Cerebellar nuclear complex (tissue), 1 donor: ENCODE results near the gene FAM163B.

Experiments used
- DNase-seq, 2 experiments: peaks; one replicate each; lab custom pipeline; 2025; lab: John Stamatoyannopoulos, UW

FAM163B gene

GRCh38 chr9:133616643-133617405 lies 7.6 kb upstream of the FAM163B start:
- no peak for DNase-seq

- DNase-seq, result no peak
Observed at GRCh38 chr9:133615606-133616188, 6.5 kb upstream of the FAM163B start.

- no peak for DNase-seq
Observed at GRCh38 chr9:133615186-133615585, 6.0 kb upstream of the FAM163B start.

DNA sequence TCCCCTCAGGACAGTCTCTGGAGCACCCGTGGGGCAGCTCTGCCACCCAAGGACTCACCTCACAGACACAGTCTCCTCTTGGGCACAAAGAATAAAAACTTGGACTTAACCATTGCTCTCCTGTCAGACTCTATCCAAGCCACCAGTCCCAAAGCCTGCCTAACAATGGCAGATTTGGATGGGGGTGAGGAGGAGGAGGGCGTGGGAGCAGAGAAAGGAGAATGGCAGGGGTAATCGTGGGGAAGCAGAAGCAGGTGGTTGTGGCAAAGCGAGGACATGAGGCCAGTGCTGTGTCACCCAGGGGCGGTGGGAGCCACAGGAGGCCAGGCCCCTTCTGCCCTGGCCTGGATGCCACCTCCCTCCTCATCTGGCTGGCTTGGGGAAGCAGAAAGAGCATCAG lies 5.5 kb upstream of the FAM163B start:
- no peak for DNase-seq

- no peak for DNase-seq
Observed at GRCh38 chr9:133614056-133614455, 4.9 kb upstream of the FAM163B start.

GRCh38 chr9:133613432-133613831 lies 4.2 kb upstream of the FAM163B start:
- DNase-seq, result no peak

DNA sequence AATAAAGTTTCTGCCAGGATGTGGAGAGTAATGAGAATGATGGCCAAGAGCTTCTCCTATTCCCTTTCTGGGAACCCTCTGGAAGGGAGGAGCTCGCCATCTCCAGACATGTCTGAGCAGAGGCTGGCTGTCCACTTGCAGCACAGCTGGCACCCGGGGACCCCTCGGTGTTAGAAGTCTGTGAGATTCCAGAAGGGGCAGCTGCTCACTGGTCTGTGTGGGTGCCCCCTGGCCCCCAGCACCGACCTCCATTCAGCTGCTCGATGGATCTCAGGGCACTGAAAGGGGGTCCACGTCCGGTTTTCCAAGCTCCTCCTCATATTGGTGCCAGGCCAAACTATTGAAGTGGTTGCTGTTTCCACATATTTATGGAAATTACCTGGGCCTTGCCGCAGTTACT lies 3.6 kb upstream of the FAM163B start:
- DNase-seq, result no peak

DNA sequence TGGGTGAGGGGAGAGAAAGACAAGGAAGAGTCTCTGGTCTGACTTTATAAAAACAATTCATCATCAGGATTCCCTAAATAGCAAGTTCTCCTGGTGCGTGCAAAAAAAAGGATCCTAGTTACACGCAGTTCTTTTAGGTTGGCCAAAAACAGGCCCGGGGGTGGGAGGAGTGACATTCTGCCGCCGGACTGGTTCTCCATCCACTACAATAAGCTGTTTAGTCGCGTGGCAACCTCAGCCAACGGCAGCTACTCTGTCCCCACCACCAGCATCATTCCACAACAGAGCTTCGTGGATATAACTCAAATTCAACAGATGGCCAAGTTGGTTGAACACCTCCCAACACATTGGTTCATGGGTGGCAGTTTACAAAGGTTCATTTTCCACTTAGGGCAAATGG lies 2.9 kb upstream of the FAM163B start:
- DNase-seq, result no peak

DNA sequence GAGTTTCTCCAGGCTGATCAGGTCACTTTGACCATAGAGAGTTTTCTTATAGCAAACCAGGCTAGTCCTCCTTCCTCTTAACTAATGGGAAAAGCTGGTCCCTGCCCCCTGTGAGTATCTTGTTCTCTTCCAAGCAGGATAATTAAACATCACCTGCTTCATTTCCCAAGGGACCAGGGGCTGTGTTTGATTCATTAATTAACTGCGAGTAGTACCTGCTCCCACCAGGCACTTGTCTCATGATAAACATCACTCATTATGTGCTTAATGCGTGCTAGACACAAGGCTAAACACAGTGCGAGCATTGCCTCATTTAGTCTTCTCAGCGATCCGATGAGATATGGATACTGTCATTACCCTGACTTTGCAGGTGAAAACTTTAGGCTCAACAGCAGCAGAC lies 1.7 kb upstream of the FAM163B start:
- no peak for DNase-seq

GRCh38 chr9:133608889-133609288 lies 300 bp downstream of the FAM163B start:
- DNase-seq, result no peak

- DNase-seq, result no peak
Observed at GRCh38 chr9:133608382-133608781, 807 bp downstream of the FAM163B start.

GRCh38 chr9:133607976-133608375 lies 1.2 kb downstream of the FAM163B start:
- DNase-seq, result no peak

DNA sequence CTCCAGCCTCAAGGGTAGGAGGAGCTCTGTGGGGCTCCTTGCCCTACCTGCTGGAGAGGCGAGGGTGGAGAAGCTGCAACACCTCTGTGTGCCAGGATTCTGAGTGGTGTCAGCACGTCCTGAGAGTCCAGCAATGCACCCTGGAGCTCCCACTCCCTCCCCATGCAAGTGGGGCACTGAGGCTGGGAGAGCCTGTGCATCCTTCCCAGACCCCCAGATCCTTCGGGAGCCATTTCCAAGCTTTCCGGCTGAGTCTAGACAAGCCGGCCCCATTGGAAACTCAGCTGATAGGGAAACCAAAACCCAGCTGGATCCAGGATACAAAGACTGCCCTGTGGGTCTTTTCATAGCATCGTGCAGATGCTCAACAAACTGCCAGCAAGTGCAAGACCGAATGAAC lies 1.8 kb downstream of the FAM163B start:
- DNase-seq, result no peak

- DNase-seq, result no peak
Observed at GRCh38 chr9:133606708-133607025, 2.5 kb downstream of the FAM163B start.

DNA sequence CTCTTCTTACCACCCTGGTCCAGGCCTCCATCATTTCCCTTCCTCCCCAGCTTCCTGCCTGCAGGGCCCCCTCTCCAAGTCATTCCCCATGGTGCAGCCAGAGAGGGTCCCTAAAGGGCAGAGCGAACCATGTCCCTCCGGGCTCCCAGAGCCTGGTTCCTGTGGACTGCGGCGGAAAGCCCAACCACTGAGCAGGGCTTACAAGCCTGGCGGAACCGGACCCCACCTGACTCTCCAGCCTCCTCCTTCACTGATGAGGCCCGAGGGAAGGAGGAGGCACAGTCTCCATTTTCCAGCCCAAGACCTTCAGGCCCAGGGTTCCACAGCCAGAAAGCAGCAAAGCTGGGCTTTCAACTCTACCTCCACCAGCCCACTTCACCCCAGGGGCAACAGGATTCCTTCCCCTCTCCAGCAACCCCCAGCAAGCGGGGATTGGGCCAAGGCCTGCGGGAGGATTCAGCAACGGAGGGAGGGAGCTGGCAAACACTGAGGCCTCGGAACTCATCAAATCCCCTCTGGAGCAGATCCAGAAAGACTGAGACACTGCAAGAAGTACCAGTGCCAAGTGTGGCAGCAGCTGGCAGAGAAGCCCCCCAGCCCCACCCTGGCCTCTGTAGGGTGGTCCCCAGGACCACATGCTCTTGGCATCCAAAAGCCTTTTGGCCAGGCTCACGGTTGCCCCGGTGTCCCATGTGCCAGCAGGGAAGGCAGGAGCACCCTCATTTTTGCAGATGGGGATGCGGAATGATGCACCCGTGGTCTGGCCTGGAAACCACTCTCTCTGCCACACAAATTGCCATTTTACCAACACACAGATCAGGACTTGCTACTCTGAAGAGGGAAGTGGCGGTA lies 3.1 kb downstream of the FAM163B start:
- DNase-seq, result no peak

GRCh38 chr9:133605446-133605845 lies 3.7 kb downstream of the FAM163B start:
- no peak for DNase-seq

DNA sequence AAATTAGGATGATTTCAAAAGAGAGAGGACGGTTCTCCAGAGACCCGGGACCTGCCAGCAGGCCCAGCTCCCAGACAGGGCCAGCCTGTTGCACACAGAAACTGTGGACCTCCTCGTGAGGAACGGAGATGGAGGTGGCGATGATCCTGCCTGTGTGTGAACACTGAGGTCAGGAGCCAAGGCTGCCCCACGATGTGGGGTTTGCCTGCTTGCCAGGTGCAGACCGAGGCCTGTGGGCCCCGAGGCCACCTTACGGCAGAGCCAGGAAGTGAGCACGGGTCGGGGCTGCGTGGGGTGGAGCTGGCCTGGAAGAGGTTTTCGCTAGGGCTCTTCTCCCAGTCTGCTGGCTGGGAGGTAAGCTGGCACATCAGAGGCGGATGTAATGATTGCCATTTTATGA lies 4.3 kb downstream of the FAM163B start:
- no peak for DNase-seq

DNA sequence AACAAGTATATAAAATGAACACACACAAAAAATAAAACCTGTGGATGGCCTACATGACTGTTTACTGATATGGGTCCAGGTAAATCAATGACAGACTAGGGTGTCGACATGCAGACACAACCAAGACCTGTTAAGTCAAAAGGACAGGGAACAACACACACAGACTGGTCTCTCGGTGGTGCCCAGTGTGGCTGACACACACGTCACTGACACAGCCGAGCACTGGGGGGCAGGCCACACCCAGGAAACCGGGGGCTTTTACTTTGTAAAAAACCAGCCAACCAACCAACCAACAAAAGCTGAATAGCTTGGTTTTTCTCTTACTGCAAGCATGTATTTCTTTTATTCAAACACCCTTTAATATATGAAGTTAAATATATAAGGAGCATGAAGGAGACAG lies 5.0 kb downstream of the FAM163B start:
- no peak for DNase-seq

GRCh38 chr9:133603135-133603927 lies 5.9 kb downstream of the FAM163B start:
- DNase-seq, result no peak

DNA sequence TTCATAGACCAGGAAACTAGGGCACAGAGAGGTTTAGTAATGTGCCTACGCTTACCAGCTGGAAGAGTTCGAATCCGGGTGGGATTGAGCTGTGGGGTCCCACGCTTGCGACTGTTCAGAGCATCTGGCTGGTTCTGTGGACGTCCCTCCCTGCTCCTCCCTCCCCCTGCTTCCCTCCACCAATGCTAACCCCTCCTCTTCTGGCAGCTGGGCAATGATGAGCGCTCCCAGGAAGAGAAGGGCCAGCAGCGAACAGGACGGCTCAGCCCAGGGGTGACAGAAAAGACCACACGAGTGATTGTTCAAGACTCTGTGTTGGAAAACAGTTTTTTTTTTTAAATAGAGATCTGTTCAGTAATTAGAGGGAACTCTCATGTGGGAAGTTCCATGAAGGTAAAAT lies 6.9 kb downstream of the FAM163B start:
- no peak for DNase-seq

DNA sequence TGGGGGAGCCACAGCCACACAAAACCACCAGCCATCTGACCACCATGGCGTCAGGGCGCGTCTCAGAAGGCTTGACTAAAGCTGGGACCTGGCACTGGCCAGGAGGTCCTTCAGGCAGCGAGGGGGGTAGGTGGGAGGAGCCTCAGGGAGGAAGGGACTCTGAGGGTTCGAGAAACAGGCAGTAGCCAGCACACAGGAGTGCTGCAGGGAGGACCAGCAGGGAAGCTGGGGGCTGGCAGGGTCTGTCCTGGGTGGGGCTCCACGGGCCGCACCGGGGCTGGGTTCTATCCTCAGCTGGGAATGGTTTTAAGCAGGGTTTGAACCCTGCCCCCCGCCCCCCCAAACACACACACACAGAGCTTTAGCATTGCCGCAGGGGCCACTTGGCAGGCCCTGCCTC lies 7.4 kb downstream of the FAM163B start:
- DNase-seq, result no peak

DNA sequence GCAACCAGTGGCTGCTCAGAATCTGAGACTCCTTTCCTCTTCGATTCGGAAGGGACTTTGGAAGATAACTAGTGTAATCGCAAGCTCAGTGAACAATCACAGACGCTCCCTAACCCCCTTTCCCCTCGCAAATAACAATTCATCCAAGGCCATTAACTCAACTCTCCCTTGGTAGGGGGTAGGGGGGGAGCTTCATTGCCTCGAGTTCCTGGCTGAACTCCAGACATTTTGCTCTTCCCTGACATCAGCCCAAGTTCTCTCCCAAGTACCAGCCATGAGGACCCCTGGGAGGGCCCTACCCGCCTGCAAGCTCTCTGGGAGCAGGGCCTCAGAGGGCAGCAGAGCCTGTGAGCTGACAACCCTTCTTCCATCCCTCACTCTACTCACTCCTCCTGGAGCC lies 8.4 kb downstream of the FAM163B start:
- no peak for DNase-seq
